LNCAP (cell line): ENCODE data around the gene C1orf174.

Source experiments
- CTCF ChIP-seq: fragments of 450-650 bp; IDR thresholded peaks from 2 replicates; pipeline ENCODE4 v1.5.1; 2017; ENCODE audit warnings: mild to moderate bottlenecking

The C1orf174 gene

GRCh38 chr1:3917761-3918160 is 17.7 kb upstream of the C1orf174 start:
- TF ChIP-seq CTCF, result no peak

- no peak for TF ChIP-seq CTCF
These were observed 15.6 kb upstream of the C1orf174 start for GRCh38 chr1:3915551-3916121.

- TF ChIP-seq CTCF, result no peak
These were observed 14.8 kb upstream of the C1orf174 start for GRCh38 chr1:3914911-3915310.

- no peak for TF ChIP-seq CTCF
These were observed 14.3 kb upstream of the C1orf174 start for GRCh38 chr1:3914331-3914851.

GRCh38 chr1:3912809-3913685 is 13.0 kb upstream of the C1orf174 start:
- no peak for TF ChIP-seq CTCF

GRCh38 chr1:3911981-3912808 is 12.1 kb upstream of the C1orf174 start:
- no peak for TF ChIP-seq CTCF
